ENCODE results near the gene RPS27L.

RPS27L gene

GRCh38 chr15:63157118-63157843 is at the start of gene RPS27L:
TSS of gene RPS27L (minus strand) at chr15:63157477. CDS start at chr15:63157405, 72 bp downstream.
- peak; percentile 97 for DNase-seq (ENCODE audit: low read depth)

GRCh38 chr15:63206079-63206478 is 48.8 kb upstream of the RPS27L start:
- DNase-seq (ENCODE audit: low read depth) = no peak

- peak; percentile 61 for DNase-seq (ENCODE audit: low read depth)
These were observed 46.3 kb upstream of the RPS27L start for GRCh38 chr15:63203451-63204090.

- DNase-seq (ENCODE audit: low read depth) = no peak
These were observed 45.6 kb upstream of the RPS27L start for GRCh38 chr15:63202861-63203260.

- DNase-seq (ENCODE audit: low read depth) = no peak
These were observed 43.4 kb upstream of the RPS27L start for GRCh38 chr15:63200464-63201249.

GRCh38 chr15:63198371-63199250 is 41.3 kb upstream of the RPS27L start:
- peak; percentile 77 for DNase-seq (ENCODE audit: low read depth)

- no peak for DNase-seq (ENCODE audit: low read depth)
These were observed 40.3 kb upstream of the RPS27L start for GRCh38 chr15:63197626-63198025.

- DNase-seq (ENCODE audit: low read depth) = no peak
These were observed 39.6 kb upstream of the RPS27L start for GRCh38 chr15:63196842-63197241.

- no peak for DNase-seq (ENCODE audit: low read depth)
These were observed 38.3 kb upstream of the RPS27L start for GRCh38 chr15:63195569-63196015.

- DNase-seq (ENCODE audit: low read depth) = no peak
These were observed 37.7 kb upstream of the RPS27L start for GRCh38 chr15:63194880-63195568.

- no peak for DNase-seq (ENCODE audit: low read depth)
These were observed 37.0 kb upstream of the RPS27L start for GRCh38 chr15:63194302-63194701.

GRCh38 chr15:63192619-63193206 is 35.4 kb upstream of the RPS27L start:
- no peak for DNase-seq (ENCODE audit: low read depth)

GRCh38 chr15:63191895-63192618 is 34.8 kb upstream of the RPS27L start:
- peak; percentile 52 for DNase-seq (ENCODE audit: low read depth)

- DNase-seq (ENCODE audit: low read depth) = peak; percentile 47
These were observed 33.7 kb upstream of the RPS27L start for GRCh38 chr15:63190769-63191649.

- peak; percentile 28 for DNase-seq (ENCODE audit: low read depth)
These were observed 32.9 kb upstream of the RPS27L start for GRCh38 chr15:63189941-63190768.

- DNase-seq (ENCODE audit: low read depth) = peak; percentile 97
These were observed 31.9 kb upstream of the RPS27L start, which contains the start of gene RAB8B for GRCh38 chr15:63188926-63189871. TSS of gene RAB8B (plus strand) at chr15:63189606. CDS start at chr15:63189625, 19 bp downstream.
